Measurements from ENCODE around the gene S100A9. TPM values are rescaled to one million over a fixed set of nuclear protein-coding genes. Genes with fewer than 3 reads are reported as not detected.

S100A9 gene
- total RNA-seq, 1 experiment from 2014 or later: 0.59 TPM

DNA sequence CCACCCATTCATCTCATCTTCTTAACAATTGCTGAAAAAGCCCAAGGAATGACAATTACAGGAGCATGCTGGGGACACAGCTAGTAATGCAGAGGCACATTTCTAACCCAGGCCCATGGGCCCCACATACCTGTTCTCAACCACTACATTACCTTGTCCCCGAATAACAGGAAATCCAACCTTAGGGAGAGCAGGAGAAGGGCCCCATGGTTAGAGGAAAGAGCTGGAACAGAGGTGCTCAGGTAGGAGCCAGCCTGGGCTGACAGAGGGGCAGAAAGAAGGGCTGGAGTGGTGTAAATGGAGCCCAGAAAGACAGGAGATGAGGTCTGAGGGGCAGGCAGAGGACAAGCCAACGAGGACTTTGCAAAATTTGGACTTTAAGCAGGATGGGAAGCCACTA lies 44.6 kb downstream of the S100A9 start:
- no peak for ATAC-seq
- no peak for DNase-seq (ENCODE audit: low read depth, low spot score)
- RAD21 ChIA-PET (ENCODE audit: low non-redundant PET in 1 of 2, low total read pairs in 2 of 2, uncharacterized antibody in 2 of 2, unreplicated experiment in 2 of 2): no interaction called here
- H3K27me3 ChIP-seq (ENCODE audit: insufficient read depth, low read length): peaks cover 57% of the 10 kb centered on the region
- POLR2A ChIA-PET: no interaction called here
- H3K9me2 ChIP-seq (ENCODE audit: insufficient read depth): no peaks in the 10 kb centered on the region
- H3K4me3 ChIP-seq (replicated peaks in 1 of 2; ENCODE audit: low read depth in 1 of 2, low read length in 2 of 2): no peak overlapping the region
- H3K79me2 ChIP-seq (ENCODE audit: insufficient read depth, low read length): no peaks in the 10 kb centered on the region
- intact Hi-C loops (cut with micrococcal nuclease): loop anchor here (5.0 kb wide), 1 partner anchor 95 kb away; no protein-coding TSS in a partner anchor
- CTCF ChIA-PET: no interaction called here
- no peaks in the 10 kb centered on the region for H3K9me3 ChIP-seq (ENCODE audit: control insufficient read depth in 1 of 2, insufficient read depth in 1 of 2, low read depth in 1 of 2, low read length in 2 of 2)
- no peak overlapping the region for H2AFZ ChIP-seq (ENCODE audit: low read depth, low read length, poor library complexity, severe bottlenecking)
- BruUV-seq (replicated peaks): no TSS peak
- no peak overlapping the region for H3K27ac ChIP-seq (ENCODE audit: low read depth, low read length)
- no peaks in the 10 kb centered on the region for H3K4me1 ChIP-seq (ENCODE audit: control insufficient read depth in 1 of 2, insufficient read depth in 2 of 2, low read length in 2 of 2)
- H4K20me1 ChIP-seq (ENCODE audit: insufficient read depth): no peaks in the 10 kb centered on the region
- no peaks in the 10 kb centered on the region for H3K36me3 ChIP-seq (ENCODE audit: control insufficient read depth in 1 of 2, insufficient read depth in 2 of 2, low read length in 2 of 2)
- no peak overlapping the region for H3K4me2 ChIP-seq (ENCODE audit: low read length)
- no peak for TF ChIP-seq ZNF274 (IDR thresholded peaks at IDR 0.05; ENCODE audit: low read depth, low read length)
- TF ChIP-seq TCF7L2 (IDR thresholded peaks at IDR 0.05; ENCODE audit: borderline replicate concordance, extremely low read depth, insufficient read depth, insufficient read length): no peak
- TF ChIP-seq, protein P1, sequence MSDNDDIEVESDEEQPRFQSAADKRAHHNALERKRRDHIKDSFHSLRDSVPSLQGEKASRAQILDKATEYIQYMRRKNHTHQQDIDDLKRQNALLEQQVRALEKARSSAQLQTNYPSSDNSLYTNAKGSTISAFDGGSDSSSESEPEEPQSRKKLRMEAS (IDR thresholded peaks at IDR 0.05): no peak
- TF ChIP-seq YY1 (IDR thresholded peaks at IDR 0.05; ENCODE audit: extremely low read depth, insufficient replicate concordance, low read depth, low read length): no peak
- TF ChIP-seq, protein P2, sequence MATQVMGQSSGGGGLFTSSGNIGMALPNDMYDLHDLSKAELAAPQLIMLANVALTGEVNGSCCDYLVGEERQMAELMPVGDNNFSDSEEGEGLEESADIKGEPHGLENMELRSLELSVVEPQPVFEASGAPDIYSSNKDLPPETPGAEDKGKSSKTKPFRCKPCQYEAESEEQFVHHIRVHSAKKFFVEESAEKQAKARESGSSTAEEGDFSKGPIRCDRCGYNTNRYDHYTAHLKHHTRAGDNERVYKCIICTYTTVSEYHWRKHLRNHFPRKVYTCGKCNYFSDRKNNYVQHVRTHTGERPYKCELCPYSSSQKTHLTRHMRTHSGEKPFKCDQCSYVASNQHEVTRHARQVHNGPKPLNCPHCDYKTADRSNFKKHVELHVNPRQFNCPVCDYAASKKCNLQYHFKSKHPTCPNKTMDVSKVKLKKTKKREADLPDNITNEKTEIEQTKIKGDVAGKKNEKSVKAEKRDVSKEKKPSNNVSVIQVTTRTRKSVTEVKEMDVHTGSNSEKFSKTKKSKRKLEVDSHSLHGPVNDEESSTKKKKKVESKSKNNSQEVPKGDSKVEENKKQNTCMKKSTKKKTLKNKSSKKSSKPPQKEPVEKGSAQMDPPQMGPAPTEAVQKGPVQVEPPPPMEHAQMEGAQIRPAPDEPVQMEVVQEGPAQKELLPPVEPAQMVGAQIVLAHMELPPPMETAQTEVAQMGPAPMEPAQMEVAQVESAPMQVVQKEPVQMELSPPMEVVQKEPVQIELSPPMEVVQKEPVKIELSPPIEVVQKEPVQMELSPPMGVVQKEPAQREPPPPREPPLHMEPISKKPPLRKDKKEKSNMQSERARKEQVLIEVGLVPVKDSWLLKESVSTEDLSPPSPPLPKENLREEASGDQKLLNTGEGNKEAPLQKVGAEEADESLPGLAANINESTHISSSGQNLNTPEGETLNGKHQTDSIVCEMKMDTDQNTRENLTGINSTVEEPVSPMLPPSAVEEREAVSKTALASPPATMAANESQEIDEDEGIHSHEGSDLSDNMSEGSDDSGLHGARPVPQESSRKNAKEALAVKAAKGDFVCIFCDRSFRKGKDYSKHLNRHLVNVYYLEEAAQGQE (IDR thresholded peaks at IDR 0.05; ENCODE audit: low read depth): no peak
- H3K9ac ChIP-seq (ENCODE audit: low read length): no peak overlapping the region
